Stimulated activated CD4-positive, alpha-beta T cell treated with anti-CD3 and anti-CD28 coated beads, Interleukin-4, amount 100 ng/mL, for 48 hours (primary cell): ENCODE results near the gene FGFRL1.
A peak's percentile ranks its signal among the peaks of the same experiment; 100 is the strongest.
"Not testable (repeated sequence)": the region's sequence is repeated elsewhere in the genome, so short reads cannot be mapped to it uniquely, and the experiment has no call there.

Experiments
- DNase-seq, 2 donors: peaks; one replicate each; pipeline ENCODE4 v3.0.0-alpha.2; 2020; ENCODE audit warnings: low read depth in 2 of 2

The FGFRL1 gene

DNA sequence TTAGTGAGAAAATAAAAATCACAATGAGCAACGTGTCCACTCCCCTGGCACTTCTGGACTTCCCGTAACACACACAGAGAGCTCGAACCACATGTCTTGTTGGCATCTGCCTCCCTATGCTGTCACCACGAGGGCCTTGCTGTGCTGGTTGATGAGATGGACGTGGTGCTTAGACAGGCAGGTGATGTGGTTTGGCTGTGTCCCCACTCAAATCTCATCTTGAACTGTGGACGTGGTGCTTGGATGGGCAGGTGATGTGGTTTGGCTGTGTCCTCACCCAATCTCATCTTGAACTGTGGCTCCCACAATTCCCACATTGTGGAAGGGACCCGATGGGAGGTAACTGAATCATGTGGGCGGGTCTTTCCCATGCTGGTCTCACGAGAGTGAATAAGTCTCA lies 40.0 kb downstream of the FGFRL1 start:
- no peak for DNase-seq

DNA sequence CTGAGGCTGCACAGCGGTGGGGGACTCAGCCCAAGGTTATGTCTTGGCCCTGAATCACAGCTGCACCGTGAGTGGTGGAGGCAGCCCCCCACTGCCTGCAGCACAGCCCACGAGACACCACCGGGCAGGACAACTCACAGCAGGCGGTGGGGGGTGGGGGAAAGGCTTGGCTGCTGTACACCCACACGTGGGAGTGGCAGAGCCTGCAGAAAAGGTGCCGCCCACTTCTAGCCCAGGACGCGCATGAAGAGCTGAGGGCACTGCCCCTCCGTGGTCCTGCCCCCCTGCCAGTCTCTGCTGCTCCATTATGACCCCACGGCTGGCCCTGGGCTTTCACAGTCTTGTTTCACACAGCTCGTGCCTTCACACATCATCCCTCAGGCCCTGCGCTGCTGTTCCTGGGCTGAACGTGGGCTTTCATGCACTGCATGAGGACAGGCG lies 40.8 kb downstream of the FGFRL1 start:
- DNase-seq, result no peak

DNA sequence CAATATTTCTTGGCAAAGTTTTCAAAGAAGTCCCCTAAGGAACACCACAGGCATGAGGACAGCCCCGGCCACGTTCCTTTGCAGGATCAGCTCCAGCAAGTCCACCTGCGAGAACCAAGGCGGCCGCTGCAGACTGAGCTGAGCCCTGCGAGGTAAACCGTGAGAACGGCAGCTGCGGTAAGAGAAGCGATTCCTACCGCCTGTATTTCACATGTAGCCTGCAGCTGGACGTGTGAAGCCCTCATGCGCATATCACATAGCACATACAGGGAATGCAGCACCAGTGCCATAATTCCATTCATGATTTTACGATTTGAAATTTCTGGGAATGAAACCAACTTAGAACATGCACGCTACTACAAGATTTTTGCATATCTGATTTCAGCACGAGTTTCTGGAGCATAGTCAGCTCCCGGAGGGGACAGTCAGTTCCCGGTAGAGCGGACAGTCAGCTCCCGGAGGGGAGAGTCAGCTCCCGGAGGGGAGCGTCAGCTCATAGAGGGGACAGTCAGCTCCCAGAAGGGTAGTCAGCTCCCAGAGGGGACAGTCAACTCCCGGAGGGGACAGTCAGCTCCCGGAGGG lies 41.7 kb downstream of the FGFRL1 start:
- no peak for DNase-seq

DNA sequence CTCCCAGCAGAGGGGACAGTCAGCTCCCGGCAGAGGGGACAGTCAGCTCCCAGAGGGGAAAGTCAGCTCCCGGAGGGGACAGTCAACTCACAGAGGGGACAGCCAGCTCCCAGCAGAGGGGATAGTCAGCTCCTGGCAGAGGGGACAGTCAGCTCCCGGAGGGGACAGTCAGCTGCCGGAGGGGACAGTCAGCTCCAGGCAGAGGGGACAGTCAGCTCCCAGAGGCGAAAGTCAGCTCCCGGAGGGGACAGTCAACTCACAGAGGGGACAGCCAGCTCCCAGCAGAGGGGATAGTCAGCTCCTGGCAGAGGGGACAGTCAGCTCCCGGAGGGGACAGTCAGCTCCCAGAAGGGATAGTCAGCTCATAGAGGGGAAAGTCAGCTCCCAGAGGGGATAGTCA lies 42.5 kb downstream of the FGFRL1 start:
- not testable (repeated sequence) for DNase-seq

DNA sequence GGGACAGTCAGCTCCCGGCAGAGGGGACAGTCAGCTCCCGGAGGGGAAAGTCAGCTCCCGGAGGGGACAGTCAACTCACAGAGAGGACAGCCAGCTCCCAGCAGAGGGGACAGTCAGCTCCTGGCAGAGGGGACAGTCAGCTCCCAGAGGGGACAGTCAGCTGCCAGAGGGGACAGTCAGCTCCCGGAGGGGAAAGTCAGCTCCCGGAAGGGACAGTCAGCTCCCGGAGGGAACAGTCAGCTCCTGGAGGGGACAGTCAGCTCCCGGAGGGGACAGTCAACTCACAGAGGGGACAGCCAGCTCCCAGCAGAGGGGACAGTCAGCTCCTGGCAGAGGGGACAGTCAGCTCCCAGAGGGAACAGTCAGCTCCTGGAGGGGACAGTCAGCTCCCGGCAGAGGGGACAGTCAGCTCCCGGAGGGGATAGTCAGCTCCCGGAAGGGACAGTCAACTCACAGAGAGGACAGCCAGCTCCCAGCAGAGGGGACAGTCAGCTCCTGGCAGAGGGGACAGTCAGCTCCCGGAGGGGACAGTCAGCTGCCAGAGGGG lies 43.3 kb downstream of the FGFRL1 start:
- not testable (repeated sequence) for DNase-seq

DNA sequence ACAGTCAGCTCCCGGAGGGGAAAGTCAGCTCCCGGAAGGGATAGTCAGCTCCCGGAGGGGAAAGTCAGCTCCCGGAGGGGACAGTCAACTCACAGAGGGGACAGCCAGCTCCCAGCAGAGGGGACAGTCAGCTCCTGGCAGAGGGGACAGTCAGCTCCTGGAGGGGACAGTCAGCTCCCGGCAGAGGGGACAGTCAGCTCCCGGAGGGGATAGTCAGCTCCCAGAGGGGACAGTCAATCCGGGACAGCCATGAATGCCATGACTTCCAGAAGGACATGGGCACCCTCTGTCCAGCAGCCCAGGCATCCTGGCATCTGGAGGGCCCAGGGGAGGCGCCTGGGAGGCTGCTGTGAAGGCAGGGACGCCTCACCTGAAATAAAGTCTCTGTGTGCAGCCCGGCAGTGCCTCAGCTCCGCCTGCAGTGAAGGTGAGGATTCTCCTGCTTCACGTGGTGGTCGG lies 43.8 kb downstream of the FGFRL1 start:
- DNase-seq, result not testable (repeated sequence)

DNA sequence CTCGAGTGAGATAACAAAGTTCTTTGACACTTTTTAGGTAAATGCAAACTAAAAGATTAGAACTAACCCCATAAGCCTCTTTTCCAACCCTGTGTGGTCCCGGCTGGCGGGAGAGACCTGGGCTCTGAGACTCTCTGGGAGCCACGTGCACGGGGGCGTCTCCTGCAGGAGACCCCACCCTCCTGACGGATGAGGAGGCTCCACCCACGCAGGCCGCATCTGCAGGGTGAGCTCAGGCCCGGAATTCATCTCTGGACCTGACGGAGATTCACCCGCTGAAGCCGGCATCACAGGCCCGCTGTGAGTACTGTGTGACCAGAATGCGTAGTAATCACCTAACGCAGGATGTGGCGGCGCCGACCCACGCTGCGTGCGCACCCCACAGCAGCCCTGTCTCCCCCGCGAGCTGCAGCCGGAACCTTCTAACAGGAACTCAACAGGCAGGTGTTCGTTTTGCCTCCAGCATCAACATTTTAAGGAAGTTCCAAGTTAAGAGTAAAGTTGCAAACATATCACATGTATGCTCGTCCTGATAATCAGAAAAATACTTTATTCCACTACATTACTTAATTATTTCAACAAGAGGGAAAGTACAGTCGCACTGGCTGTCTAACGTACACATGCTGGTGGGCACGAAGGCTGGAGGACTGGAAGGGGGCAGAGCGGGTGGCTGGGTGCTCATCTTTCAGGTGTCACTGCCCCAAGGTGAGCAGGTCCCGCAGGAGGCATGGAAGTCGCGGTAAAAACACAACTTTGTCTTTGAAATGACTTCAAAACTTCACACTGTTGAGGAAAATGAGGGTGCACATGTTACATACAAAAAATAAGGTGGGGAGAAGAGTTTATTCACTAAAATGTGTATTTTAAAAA lies 44.5 kb downstream of the FGFRL1 start:
- DNase-seq, result peak; percentile 65

DNA sequence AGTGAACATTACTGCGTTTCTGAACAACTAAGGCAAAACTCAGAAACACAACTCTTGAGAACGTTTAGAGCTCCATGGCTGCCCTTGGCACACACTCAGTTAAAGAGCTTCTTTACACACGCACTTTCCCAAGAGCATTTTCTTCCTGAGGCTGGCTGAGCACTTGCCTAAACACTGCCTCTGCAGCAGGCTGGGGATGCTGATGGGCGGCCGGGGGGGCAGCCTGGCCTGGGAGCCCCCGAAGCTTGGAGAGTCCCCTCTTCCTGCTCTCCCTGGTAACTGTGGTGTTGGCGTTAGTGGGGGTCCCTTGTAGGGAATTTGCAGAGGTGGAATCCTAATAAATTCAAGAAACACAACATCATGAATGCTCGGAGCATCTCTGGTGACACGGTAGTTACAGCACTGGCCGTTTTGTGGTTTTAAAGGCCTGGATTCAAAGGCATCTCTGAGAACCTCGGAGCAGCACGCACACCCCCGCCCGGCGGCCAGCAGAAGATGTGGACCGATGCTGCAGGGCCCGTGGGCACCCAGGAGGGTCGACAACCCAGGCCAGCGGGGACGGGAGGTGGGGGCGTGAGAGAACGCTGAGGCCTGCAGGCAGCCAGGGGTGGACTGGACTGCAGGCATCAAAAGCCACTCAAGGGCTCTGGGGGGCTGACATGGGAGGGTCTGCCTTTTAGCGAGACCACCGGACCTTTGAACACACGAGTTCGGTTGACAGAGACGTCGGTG lies 45.4 kb downstream of the FGFRL1 start:
- no peak for DNase-seq

DNA sequence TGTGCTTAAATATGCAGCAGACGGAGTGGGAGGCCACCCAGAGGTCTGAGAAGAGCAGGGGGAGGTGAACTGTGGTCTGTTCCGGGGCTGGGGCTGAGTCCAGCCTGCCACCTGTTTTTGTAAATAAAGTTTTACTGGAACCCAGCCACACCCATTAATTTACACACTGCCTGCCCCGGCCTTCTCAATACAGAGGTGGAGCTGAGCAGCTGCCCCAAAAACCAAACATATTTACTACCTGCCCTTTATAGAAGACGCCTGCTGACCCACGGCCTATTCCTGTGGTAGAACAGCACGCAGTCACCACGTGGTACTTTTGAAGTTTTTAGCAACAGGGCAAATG lies 45.9 kb downstream of the FGFRL1 start:
- DNase-seq, result no peak

DNA sequence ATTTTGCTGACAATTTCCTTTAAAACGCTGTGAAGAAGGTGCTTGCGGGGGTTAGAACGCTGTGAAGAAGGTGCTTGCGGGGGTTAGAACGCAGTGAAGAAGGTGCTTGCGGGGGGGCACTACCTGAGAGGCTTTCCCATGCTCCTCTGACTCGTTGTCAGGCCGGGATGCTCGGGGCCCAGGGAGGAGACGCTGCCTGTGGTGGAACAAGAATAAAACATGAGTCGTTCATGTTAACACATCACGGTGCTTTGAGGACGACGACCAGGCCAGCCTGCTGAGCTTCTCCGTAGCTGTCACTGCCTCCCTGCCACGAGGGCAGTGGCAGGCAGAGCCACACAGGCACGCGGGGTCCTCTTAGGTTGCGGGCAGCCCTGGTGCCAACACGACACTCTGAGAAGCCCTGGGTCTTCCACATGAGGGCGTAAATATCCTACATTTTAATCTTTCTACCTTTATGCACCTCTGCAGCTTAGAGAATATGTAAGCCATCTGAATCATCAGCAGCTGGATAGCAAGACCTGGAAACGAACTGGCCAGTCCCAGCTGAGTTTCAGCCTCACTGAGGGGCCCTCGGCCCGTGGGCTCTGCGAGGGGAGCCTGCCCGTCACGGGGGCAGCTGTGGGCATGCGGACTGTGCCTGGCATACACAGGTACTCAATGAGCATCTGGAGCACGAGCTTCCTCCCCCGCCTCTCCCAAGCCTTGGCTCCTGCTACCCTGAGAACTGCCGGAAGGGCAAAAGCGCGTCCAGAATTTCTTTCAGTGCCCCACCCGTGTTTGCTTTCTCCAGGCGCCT lies 47.0 kb downstream of the FGFRL1 start:
- DNase-seq, result no peak

DNA sequence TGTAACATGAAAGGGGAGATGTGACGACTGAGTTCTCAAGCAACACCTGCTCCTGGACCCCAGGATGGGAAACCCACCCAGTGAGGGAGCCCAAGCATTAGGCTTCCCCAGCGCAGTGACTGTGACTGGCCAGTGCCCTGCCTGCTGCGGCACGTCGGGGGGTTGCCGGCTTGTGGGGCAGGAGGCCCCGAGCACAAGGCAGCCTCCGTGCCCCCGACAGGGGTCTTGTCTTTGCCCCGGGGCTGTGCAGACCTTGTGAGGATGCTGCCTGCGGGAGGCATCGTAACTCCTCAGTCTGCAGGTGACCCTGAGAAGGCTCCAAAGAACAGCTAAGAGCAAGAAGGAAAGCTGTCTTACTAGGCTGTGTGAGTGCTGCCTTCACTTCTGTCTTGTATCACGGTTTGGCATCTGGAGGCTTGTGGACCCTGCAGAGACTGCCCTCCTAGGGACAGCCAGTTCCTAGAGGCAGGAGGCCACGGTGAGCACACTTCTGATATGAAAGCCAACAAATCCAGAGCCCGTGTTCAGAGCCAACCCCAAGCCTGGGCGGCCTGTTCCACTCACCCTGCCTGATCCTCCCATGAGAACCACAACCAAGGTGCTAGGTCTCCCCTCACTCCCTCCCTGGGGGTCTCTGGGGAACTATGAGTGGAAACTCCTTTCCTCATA lies 47.7 kb downstream of the FGFRL1 start:
- no peak for DNase-seq

DNA sequence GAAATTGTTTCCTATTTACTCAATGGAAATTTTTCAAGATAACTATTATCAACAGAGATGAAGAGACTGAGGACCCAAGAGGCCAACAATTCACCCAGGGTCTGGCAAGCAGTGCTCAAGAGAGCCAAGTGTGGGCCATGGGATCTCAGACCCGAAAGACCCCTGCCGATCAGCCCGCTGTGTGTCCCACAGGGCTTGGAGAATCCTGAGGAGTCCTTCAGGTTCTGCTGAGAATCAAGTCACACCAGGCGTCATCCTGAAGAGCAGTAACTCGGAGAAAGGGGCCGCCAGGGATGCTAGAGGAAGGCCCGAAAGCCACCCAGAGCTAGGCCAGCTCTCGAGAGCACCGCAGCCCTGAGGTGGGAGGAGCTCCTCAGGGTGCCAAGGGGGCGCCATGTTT lies 48.7 kb downstream of the FGFRL1 start:
- no peak for DNase-seq

DNA sequence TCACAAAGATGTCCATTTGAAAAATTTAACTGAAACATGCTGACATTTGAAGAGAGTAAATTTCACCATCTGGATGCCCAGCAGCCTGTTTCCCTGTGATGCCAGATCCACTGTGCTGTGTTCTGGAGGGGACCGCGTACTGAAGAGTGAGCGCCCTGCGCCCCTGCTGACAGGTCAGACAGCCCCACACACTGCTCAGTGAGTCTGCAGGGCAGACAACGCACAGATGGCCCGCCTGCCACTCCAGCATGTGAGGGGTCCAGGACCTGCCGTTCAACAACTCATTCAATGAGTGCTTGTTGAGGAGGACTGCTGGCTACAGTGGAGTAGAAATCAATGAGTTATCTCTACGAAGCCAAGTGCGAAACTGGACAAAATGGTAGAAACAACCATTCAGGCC lies 49.2 kb downstream of the FGFRL1 start:
- DNase-seq, result no peak

DNA sequence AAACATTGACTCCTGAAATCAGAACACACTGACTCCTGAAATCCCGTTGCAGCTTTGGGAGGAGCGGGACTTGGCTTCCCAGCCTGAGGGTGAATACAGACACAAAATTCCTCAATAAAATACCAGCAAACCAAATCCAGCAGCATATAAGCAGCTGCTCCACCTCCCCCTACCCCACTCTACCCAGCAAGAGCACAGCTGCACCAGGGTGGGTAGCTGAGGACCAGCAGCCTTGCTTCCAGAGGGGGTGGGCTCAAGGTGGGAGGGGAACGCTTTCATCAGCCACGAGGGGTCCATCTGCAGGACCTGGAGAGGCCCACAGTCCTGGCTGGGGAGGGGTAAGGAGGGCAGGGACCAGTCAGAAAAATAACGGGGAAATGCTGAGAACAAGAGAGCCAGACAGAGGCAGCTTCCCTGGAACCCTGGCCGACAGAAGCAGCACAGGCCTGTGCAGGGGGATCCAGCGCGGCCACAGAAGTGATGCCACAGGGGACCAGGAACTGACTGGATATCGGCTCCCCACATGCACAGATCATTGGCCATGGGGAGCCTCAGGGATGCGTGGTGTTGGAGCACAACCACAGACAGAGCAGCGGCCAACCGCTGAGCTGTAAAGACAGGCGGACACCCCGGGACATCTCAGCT lies 49.8 kb downstream of the FGFRL1 start:
- DNase-seq, result no peak

DNA sequence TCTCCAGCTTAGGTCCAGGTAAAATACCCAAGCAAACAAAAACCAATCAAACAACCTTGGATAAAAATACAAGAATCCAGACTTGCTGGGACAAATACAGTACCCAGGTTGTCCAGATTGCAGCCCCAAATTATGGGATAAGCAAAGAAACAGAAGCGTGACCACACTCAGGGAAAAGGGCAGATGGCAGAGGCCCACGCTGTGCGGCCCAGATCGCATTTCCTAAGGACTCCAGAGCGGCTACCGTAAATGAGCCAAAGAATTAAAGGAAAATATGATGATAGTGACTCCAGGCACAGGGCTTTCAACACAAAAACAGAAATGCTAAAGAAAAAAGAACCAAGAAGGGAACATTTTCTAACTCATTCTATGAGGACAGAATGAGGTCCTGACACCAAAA lies 50.3 kb downstream of the FGFRL1 start:
- no peak for DNase-seq

DNA sequence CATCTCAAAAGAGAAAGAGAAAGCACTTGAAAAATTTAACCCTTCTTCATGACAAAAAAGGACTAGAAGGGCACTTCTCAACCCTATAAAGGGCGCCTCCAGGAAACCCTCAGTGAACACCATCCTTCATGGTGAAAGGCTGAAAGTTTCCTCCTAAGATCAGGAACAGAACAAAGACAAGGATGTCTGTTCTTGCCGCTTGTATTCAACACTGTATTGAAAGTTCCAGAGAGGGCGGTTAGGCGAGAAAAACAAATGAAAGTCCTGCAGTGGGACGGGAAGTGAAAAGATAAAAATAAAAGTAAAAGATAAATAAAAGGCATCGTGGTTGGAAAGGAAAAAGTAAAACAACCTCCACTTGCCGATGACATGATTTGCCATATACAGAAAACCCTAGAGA lies 51.0 kb downstream of the FGFRL1 start:
- no peak for DNase-seq

DNA sequence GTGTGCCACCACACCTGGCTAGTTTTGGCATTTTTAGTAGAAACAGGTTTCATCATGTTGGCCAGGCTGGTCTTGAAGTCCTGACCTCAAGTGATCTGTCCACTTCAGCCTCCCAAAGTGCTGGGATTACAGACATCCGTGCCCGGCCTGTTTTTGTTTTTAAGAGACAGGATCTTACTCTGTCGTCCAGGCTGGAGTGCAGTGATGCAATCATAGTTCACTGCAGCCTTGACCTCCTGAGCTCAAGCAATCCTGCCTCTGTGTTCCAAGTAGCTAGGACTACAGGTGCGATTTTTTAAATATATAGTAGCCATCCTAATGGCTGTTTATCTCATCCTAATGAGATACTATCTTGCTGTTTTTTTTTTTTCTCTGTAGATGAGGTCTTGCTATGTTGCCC lies 54.3 kb downstream of the FGFRL1 start:
- DNase-seq, result no peak

DNA sequence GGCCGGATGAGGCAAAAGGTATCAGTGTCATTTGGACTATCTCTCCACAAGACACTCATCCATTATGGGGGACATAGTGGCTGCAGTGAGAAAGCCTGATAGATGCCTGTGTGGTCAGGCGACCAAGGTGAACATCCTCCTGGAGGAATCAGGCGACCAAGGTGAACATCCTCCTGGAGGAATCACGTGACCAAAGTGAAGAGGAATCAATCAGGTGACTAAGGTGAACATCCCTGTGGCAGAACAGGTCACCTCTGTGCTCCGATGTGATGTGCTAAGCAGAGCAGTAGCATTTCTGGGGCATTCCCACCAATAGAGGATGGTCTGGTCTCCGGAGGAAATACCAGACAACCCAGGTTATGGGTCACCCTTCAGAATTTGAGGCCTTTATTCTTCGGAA lies 58.0 kb downstream of the FGFRL1 start:
- DNase-seq, result no peak

DNA sequence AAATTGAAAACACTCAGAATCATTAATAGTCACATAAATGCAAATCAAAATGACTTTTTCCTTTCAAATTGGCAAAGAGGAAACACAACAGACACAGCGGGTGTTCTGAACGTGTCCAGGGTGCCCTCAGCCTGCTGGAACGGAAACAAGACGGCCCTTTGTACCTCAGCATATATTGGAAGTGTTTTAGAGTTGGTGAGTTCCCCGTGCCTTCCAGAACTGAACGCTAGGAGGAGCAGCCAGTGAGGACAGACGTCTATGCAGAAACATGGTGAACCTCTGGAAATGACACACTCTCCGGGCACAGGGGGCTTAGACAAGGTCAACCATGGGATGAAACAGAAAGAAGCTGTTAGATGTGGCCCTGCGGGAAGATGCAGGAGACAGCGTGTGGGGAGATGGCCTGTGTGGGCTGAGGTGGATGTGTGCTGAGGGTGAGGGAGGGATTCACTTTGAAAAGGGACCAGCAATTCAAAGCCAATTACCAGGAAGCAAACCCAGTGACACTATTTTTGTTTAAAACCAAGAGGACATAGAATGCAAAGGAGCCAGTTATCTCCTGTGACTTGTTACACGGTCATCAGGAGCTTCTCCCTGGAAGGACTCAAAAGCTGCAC lies 61.5 kb downstream of the FGFRL1 start:
- DNase-seq, result peak; percentile 34 to 43

DNA sequence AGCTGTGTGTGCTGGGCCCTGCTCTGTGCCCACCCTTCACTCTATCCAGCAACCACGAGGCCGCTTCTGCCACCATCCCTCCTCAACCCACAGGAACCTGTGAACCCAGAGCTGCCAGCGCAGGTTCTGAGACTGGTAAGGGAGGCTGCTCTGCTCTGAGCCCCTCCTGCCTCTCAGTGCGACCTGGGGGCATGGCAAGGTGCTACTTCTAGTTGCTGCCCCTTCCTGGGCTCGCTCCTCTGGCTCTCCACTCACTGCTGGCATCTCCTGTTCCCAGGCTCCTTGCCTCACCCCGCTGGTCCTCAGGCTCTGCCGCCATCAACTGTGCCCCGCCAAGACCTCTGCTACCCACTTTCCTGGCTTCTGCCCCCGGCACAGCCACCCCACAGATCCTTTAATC lies 62.7 kb downstream of the FGFRL1 start:
- no peak for DNase-seq
